OCI-LY1 (cell line): ENCODE results near the gene ARMC6.

Experiments used
- H2AFZ ChIP-seq: fragments of 200-600 bp; sonication (generic), shearing (Covaris generic); 2 replicates; pipeline ENCODE4 v1.6.0; 2014; ENCODE audit warnings: antibody characterized with exemption, mild to moderate bottlenecking, low read length
- H3F3A ChIP-seq: fragments of 200-600 bp; sonication (generic), shearing (Covaris generic); 2 replicates; pipeline ENCODE4 v1.6.0; 2014; ENCODE audit warnings: mild to moderate bottlenecking, antibody characterized with exemption, low read length, moderate library complexity; ENCODE audit not compliant: insufficient read depth
- H3K27ac ChIP-seq: fragments of 200-600 bp; sonication (generic); 2 replicates; pipeline ENCODE4 v1.5.1; 2014; ENCODE audit warnings: low read length, mixed run types, mild to moderate bottlenecking, low read depth; ENCODE audit not compliant: poor library complexity, severe bottlenecking
- H3K27me3 ChIP-seq: fragments of 200-600 bp; sonication (generic); 2 replicates; pipeline ENCODE4 v1.6.0; 2014; ENCODE audit warnings: antibody characterized with exemption, mild to moderate bottlenecking, low read length, moderate library complexity; ENCODE audit not compliant: insufficient read depth
- H3K36me3 ChIP-seq: fragments of 200-600 bp; sonication (generic); 2 replicates; pipeline ENCODE4 v1.6.1; 2014; ENCODE audit warnings: mild to moderate bottlenecking, antibody characterized with exemption, low read length, moderate library complexity, mixed read lengths; ENCODE audit not compliant: insufficient read depth
- H3K4me1 ChIP-seq: fragments of 200-600 bp; sonication (generic); 2 replicates; pipeline ENCODE4 v1.5.1; 2014; ENCODE audit warnings: mild to moderate bottlenecking, low read length, moderate library complexity; ENCODE audit not compliant: insufficient read depth, severe bottlenecking
- H3K4me2 ChIP-seq: fragments of 200-600 bp; sonication (generic), shearing (Covaris generic); 2 replicates; pipeline ENCODE4 v1.6.1; 2014; ENCODE audit warnings: low read length
- H3K4me3 ChIP-seq: fragments of 200-600 bp; sonication (generic); 2 replicates; pipeline ENCODE4 v1.5.1; 2014; ENCODE audit warnings: low read length, low read depth, mild to moderate bottlenecking, mixed read lengths; ENCODE audit not compliant: poor library complexity, severe bottlenecking
- H3K79me2 ChIP-seq: fragments of 200-600 bp; shearing (Covaris generic); 2 replicates; pipeline ENCODE4 v1.6.1; 2016; ENCODE audit warnings: mixed run types, low read length, mixed read lengths; ENCODE audit not compliant: insufficient read depth
- H3K9ac ChIP-seq: fragments of 200-600 bp; sonication (generic), shearing (Covaris generic); 2 replicates; pipeline ENCODE4 v1.6.1; 2014; ENCODE audit warnings: mild to moderate bottlenecking, low read length, mixed read lengths
- H3K9me2 ChIP-seq: fragments of 200-600 bp; sonication (generic), shearing (Covaris generic); 2 replicates; pipeline ENCODE4 v1.6.1; 2014; ENCODE audit warnings: low read depth, mild to moderate bottlenecking, low read length, mixed read lengths
- H3K9me3 ChIP-seq: fragments of 200-600 bp; shearing (Covaris generic); 2 replicates; pipeline ENCODE4 v1.6.1; 2014; ENCODE audit warnings: low read length, mixed read lengths
- H4K20me1 ChIP-seq: fragments of 200-600 bp; sonication (generic), shearing (Covaris generic); 2 replicates; pipeline ENCODE4 v1.6.0; 2016; ENCODE audit warnings: mild to moderate bottlenecking, low read length; ENCODE audit not compliant: insufficient read depth
- CTCF ChIP-seq: fragments of 200-600 bp; sonication (generic), shearing (Covaris generic); IDR thresholded peaks from 2 replicates; pipeline ENCODE4 v1.5.1; 2017; ENCODE audit warnings: mild to moderate bottlenecking, antibody characterized with exemption, low read length, moderate library complexity, mixed read lengths
- EZH2 ChIP-seq: fragments of 200-600 bp; sonication (generic), shearing (Covaris generic); IDR thresholded peaks from 2 replicates; pipeline ENCODE4 v1.8.0; 2017; ENCODE audit warnings: borderline replicate concordance, mixed run types, mild to moderate bottlenecking, antibody characterized with exemption, low read length, moderate library complexity, mixed read lengths

ARMC6 gene

DNA sequence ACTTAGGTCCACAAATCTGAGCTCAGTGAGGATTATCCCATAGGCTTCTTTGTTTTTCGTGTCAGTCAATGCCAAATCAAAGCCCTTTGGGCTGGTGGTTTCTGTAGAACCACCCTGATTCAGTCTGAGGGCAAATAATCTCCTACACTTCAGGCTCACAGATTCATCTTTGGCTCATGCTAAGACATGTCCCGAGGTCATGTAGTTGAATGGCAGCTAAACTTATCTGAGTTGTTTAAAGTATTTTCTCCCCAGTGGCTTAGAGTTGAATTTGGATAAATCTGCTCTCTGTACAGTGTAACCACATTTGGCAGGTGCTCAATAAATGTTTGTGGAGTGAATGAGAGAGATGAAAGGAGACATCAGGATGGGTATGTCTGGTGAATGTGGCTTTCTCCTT lies 17.3 kb downstream of the ARMC6 start:
- no peaks in the 10 kb centered on the region for H3F3A ChIP-seq
- no peak overlapping the region for H2AFZ ChIP-seq
- H3K9ac ChIP-seq: no peak overlapping the region
- TF ChIP-seq EZH2 (no peak), CTCF (no peak)
- no peak overlapping the region for H3K27ac ChIP-seq
- H3K4me3 ChIP-seq: no peak overlapping the region
- no peaks in the 10 kb centered on the region for H3K27me3 ChIP-seq
- no peaks in the 10 kb centered on the region for H3K4me1 ChIP-seq
- no peaks in the 10 kb centered on the region for H3K9me2 ChIP-seq
- no peak overlapping the region for H3K4me2 ChIP-seq
- no peaks in the 10 kb centered on the region for H4K20me1 ChIP-seq
- H3K9me3 ChIP-seq: no peaks in the 10 kb centered on the region
- H3K79me2 ChIP-seq: no peaks in the 10 kb centered on the region
- H3K36me3 ChIP-seq: peaks cover 86% of the 10 kb centered on the region

DNA sequence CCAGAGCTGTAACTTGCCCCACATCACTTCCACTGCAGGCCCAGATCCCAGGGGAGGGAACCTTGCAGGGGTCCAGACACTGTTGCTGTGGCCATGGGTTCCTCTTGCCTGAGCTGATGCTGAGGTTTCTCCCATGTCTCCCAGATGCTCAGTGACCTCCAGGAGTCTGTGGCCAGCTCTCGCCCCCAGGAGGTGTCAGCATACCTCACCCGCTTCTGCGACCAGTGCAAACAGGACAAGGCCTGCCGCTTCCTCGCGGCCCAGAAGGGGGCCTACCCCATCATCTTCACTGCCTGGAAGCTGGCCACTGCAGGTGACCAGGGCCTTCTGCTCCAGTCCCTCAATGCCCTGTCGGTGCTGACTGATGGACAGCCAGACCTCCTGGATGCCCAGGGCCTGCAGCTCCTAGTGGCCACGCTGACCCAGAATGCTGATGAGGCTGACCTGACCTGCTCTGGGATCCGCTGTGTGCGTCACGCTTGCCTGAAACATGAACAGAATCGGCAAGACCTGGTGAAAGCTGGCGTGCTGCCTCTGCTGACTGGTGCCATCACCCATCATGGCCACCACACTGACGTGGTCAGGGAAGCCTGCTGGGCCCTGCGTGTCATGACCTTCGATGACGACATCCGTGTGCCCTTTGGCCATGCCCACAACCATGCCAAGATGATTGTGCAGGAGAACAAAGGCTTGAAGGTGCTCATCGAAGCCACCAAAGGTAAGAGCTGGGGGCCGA lies 18.2 kb downstream of the ARMC6 start:
- no peak overlapping the region for H3K27ac ChIP-seq
- no peaks in the 10 kb centered on the region for H3K4me1 ChIP-seq
- no peak overlapping the region for H3K4me3 ChIP-seq
- no peaks in the 10 kb centered on the region for H3K79me2 ChIP-seq
- H3K9ac ChIP-seq: no peak overlapping the region
- no peaks in the 10 kb centered on the region for H3F3A ChIP-seq
- TF ChIP-seq CTCF (no peak), EZH2 (no peak)
- no peaks in the 10 kb centered on the region for H4K20me1 ChIP-seq
- H2AFZ ChIP-seq: no peak overlapping the region
- H3K4me2 ChIP-seq: no peak overlapping the region
- H3K36me3 ChIP-seq: peaks cover 89% of the 10 kb centered on the region
- no peaks in the 10 kb centered on the region for H3K9me2 ChIP-seq
- no peaks in the 10 kb centered on the region for H3K27me3 ChIP-seq
- H3K9me3 ChIP-seq: no peaks in the 10 kb centered on the region

GRCh38 chr19:19052921-19053320 lies 19.5 kb downstream of the ARMC6 start:
- no peaks in the 10 kb centered on the region for H3K27me3 ChIP-seq
- H3K9me2 ChIP-seq: no peaks in the 10 kb centered on the region
- no peaks in the 10 kb centered on the region for H3K4me1 ChIP-seq
- H3K27ac ChIP-seq: no peak overlapping the region
- H3K4me2 ChIP-seq: no peak overlapping the region
- no peak for TF ChIP-seq EZH2
- no peak for TF ChIP-seq CTCF
- no peaks in the 10 kb centered on the region for H3K9me3 ChIP-seq
- no peak overlapping the region for H3K9ac ChIP-seq
- H3K79me2 ChIP-seq: no peaks in the 10 kb centered on the region
- H4K20me1 ChIP-seq: no peaks in the 10 kb centered on the region
- no peak overlapping the region for H2AFZ ChIP-seq
- no peaks in the 10 kb centered on the region for H3F3A ChIP-seq
- peaks cover 91% of the 10 kb centered on the region for H3K36me3 ChIP-seq
- H3K4me3 ChIP-seq: no peak overlapping the region
